GM12892 (cell line): ENCODE data around the gene SLC37A1.

Experiments used
- POLR2A ChIP-seq: IDR thresholded peaks from 2 replicates; pipeline ENCODE4 v1.6.1; 2011; ENCODE audit warnings: low read depth, low read length, control low read depth
- POLR2AphosphoS5 ChIP-seq: IDR thresholded peaks from 2 replicates; pipeline ENCODE4 v1.6.1; 2011; ENCODE audit warnings: low read depth, low read length, control low read depth
- TAF1 ChIP-seq: IDR thresholded peaks from 2 replicates; pipeline ENCODE4 v1.6.1; 2011; ENCODE audit warnings: low read depth, mild to moderate bottlenecking, control low read depth, low read length, borderline replicate concordance

DNA sequence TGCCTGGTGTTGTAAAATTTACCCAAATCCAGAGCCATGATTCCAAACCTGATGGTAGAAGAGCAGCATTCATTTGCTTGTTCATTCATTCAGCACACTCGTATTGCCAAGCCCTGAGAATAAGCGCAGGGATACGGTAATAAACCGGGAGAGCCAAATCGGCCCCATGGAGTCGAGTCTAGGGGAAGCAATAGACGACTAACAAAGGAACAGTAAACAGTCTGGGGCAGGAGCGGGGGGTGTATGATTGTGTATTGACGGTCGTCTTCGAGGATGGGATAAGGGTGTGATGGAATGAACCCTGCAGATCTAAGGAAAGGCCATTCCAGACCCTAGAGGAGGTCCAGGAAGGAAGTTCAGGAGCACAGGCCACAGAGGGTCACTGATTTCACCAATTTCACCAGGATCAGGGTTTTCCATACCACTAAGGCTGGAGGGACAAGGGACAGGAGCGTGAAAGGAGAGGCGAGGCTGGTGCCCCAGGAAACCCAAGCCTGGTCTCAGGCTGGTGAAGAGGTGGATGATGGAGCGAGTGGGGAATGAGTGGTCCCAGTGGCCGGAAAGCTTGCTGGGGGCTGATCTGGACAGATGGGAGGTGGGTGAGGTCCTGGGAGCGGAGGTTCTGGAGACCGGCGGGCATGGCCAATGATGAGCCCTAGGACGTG lies 78.6 kb downstream of the SLC37A1 start:
- TF ChIP-seq POLR2A (no peak), POLR2AphosphoS5 (no peak), TAF1 (no peak)
